ENCODE measurements around the gene TMLHE. TPM values are rescaled to one million over a fixed set of nuclear protein-coding genes. Genes with fewer than 3 reads are reported as not detected.
"Not testable (repeated sequence)": the region's sequence is repeated elsewhere in the genome, so short reads cannot be mapped to it uniquely, and the experiment has no call there.

The TMLHE gene
- total and polyA plus RNA-seq, 2 experiments from 2014 or later: 15.3 to 19.5 TPM

GRCh38 chrX:155643240-155643639 is 30.5 kb upstream of the TMLHE start:
- no peak for DNase-seq (ENCODE audit: low spot score)
- TF ChIP-seq EZH2 (IDR thresholded peaks at IDR 0.05; ENCODE audit: borderline replicate concordance): no peak
- no peak for TF ChIP-seq CTCF (IDR thresholded peaks at IDR 0.05; ENCODE audit: poor library complexity)
- no peak for TF ChIP-seq EZH2phosphoT487 (IDR thresholded peaks at IDR 0.05; ENCODE audit: low read depth, severe bottlenecking, unreplicated experiment)
- Histone ChIP-seq H3K27me3 (no peaks in the 10 kb centered on the region), H3K4me1 (ENCODE audit: insufficient read depth) (no peaks in the 10 kb centered on the region), H3K4me3 (no peak overlapping the region), H3K79me2 (no peaks in the 10 kb centered on the region), H3K27ac (no peak overlapping the region), H3K4me2 (no peak overlapping the region), H3K9me3 (ENCODE audit: low read depth) (no peaks in the 10 kb centered on the region), H3K9me2 (replicated peaks; ENCODE audit: insufficient read depth) (no peaks in the 10 kb centered on the region), H2AFZ (no peak overlapping the region), H3K36me3 (replicated peaks; ENCODE audit: insufficient read depth, low read depth) (no peaks in the 10 kb centered on the region), H4K20me1 (ENCODE audit: insufficient read depth, poor library complexity, severe bottlenecking) (no peaks in the 10 kb centered on the region)
- 60% methylated on average over 2 of the region's 2 CpGs for WGBS (ENCODE audit: low lambda C conversion rate, missing lambda C conversion rate)

DNA sequence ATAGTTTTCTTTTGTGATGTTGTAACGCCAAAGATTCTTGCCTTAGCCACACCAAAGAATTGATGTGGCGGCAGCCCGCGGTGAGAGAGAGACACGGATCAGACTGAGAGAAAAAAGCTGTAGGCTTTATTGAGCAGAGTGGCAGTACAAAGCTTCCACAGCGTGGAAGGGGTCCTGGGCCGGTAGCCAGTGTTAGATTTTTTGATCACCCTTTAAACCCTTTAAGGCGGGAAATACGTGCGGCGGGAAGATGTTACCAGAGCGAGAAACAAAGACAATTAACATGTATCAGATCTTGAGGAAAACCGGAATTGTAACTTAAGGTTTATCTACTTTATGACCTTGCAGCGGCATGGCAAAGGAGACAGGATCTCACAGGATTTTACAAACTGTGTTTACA is 28.6 kb upstream of the TMLHE start:
- H3K9me3 ChIP-seq (ENCODE audit: low read depth); H3K4me1 ChIP-seq (ENCODE audit: insufficient read depth); H3K36me3 ChIP-seq (replicated peaks; ENCODE audit: insufficient read depth, low read depth); H3K27me3 ChIP-seq; H4K20me1 ChIP-seq (ENCODE audit: insufficient read depth, poor library complexity, severe bottlenecking); DNase-seq (ENCODE audit: low spot score); H3K9me2 ChIP-seq (replicated peaks; ENCODE audit: insufficient read depth); H3K79me2 ChIP-seq; H3K4me3 ChIP-seq: not testable (repeated sequence)
- 45% methylated on average over 14 of the region's 14 CpGs for WGBS (ENCODE audit: low lambda C conversion rate, missing lambda C conversion rate)
- peak overlapping the region; percentile 34 for H2AFZ ChIP-seq
- H3K4me2 ChIP-seq: peak overlapping the region; percentile 68
- H3K27ac ChIP-seq: peak overlapping the region; percentile 7

- TF ChIP-seq EZH2phosphoT487 (IDR thresholded peaks at IDR 0.05; ENCODE audit: low read depth, severe bottlenecking, unreplicated experiment): no peak
- TF ChIP-seq CTCF (IDR thresholded peaks at IDR 0.05; ENCODE audit: poor library complexity): no peak
- TF ChIP-seq EZH2 (IDR thresholded peaks at IDR 0.05; ENCODE audit: borderline replicate concordance): no peak
- Histone ChIP-seq H3K4me3 (no peak overlapping the region), H4K20me1 (ENCODE audit: insufficient read depth, poor library complexity, severe bottlenecking) (no peaks in the 10 kb centered on the region), H3K27ac (no peak overlapping the region), H2AFZ (no peak overlapping the region), H3K4me1 (ENCODE audit: insufficient read depth) (no peaks in the 10 kb centered on the region), H3K9me3 (ENCODE audit: low read depth) (no peaks in the 10 kb centered on the region), H3K9me2 (replicated peaks; ENCODE audit: insufficient read depth) (no peaks in the 10 kb centered on the region), H3K4me2 (no peak overlapping the region), H3K27me3 (no peaks in the 10 kb centered on the region), H3K79me2 (no peaks in the 10 kb centered on the region), H3K36me3 (replicated peaks; ENCODE audit: insufficient read depth, low read depth) (no peaks in the 10 kb centered on the region)
- DNase-seq (ENCODE audit: low spot score): no peak
These were observed 25.0 kb upstream of the TMLHE start for GRCh38 chrX:155637714-155638113.

DNA sequence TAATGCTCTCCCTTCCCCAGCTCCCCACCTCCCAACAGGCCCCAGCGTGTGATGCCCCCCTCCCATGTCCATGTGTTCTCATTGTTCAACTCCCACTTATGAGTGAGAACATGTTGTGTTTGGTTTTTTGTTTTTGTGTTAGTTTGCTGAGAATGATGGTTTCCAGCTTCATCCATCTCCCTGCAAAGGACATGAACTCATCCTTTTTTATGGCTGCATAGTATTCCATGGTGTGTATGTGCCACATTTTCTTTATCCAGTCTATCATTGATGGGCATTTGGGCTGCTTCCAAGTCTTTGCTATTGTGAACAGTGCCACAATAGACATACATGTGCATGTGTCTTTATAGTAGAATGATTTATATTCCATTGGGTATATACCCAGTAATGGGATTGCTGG is 22.3 kb upstream of the TMLHE start:
- not testable (repeated sequence) for H3K36me3 ChIP-seq (replicated peaks; ENCODE audit: insufficient read depth, low read depth)

More for the DNA sequence above, 22.3 kb upstream of the TMLHE start:
- not testable (repeated sequence) for DNase-seq (ENCODE audit: low spot score); H3K4me2 ChIP-seq; H3K9me3 ChIP-seq (ENCODE audit: low read depth); H3K4me1 ChIP-seq (ENCODE audit: insufficient read depth); H3K27ac ChIP-seq; H3K4me3 ChIP-seq; H2AFZ ChIP-seq; H3K9me2 ChIP-seq (replicated peaks; ENCODE audit: insufficient read depth); H4K20me1 ChIP-seq (ENCODE audit: insufficient read depth, poor library complexity, severe bottlenecking); H3K27me3 ChIP-seq; H3K79me2 ChIP-seq
- 53% methylated on average over 1 of the region's 1 CpG for WGBS (ENCODE audit: low lambda C conversion rate, missing lambda C conversion rate)
